ENCODE data around the gene NCR1.

The NCR1 gene

DNA sequence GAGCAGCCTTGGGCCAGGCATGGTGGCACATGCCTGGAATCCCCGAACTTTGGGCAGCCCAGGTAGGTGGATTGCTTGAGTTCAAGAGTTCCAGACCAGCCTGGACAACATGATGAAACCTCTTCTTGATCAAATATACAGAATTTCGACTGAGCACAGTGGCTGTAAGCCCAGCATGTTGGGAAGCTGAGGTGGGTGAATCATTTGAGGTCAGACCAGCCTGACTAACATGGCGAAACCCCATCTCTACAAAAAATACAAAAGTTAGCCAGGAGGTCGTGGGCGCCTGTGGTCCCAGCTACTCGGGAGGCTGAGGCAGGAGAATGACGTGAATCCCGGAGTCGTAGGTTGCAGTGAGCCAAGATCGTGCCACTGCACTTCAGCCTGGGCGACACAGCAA lies 49.4 kb downstream of the NCR1 start:
- TF ChIP-seq, protein P1, sequence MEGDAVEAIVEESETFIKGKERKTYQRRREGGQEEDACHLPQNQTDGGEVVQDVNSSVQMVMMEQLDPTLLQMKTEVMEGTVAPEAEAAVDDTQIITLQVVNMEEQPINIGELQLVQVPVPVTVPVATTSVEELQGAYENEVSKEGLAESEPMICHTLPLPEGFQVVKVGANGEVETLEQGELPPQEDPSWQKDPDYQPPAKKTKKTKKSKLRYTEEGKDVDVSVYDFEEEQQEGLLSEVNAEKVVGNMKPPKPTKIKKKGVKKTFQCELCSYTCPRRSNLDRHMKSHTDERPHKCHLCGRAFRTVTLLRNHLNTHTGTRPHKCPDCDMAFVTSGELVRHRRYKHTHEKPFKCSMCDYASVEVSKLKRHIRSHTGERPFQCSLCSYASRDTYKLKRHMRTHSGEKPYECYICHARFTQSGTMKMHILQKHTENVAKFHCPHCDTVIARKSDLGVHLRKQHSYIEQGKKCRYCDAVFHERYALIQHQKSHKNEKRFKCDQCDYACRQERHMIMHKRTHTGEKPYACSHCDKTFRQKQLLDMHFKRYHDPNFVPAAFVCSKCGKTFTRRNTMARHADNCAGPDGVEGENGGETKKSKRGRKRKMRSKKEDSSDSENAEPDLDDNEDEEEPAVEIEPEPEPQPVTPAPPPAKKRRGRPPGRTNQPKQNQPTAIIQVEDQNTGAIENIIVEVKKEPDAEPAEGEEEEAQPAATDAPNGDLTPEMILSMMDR (IDR thresholded peaks at IDR 0.05; ENCODE audit: control extremely low read depth, extremely low read depth, low read depth, missing control alignments) = no peak
- DNase-seq (ENCODE audit: extremely low spot score) = no peak
- POLR2A ChIA-PET = no interaction called here
- CTCF ChIA-PET = no interaction called here

DNA sequence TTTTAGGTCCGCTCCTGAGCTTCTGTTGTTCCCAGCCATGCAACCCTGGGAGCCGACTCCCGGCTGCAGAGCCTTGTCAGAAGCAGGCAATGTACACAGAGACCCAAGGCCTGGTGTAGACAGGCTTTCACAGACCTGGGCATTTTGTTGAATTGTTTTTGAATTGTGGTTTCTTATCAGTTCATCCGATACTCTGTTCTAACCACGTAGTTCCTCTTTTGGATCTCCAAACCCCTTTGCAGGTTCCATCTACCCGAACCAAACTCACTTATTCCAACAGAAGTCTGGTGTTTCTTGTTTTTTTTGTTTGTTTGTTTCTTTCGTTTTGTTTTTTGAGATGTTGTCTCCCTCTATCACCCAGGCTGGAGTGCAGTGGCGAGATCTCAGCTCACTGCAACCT lies 53.9 kb downstream of the NCR1 start:
- ChIA-PET POLR2A (no interaction called here), CTCF (no interaction called here)
- DNase-seq (ENCODE audit: extremely low spot score) = peak; percentile 45
- TF ChIP-seq, protein P1 (IDR thresholded peaks at IDR 0.05; ENCODE audit: control extremely low read depth, extremely low read depth, low read depth, missing control alignments) = no peak

Measured in GM10248 (cell line).